IMR-90 (cell line): ENCODE results near the gene CDHR4. TPM values are rescaled to one million over a fixed set of nuclear protein-coding genes. Genes with fewer than 3 reads are reported as not detected.

Experiments
- ATAC-seq: fragments of 200-7000 bp; cut with Tn5 transposase; 2 replicates; pipeline ENCODE4 v1.9.1; 2020; ENCODE audit warnings: low read depth, mild to moderate bottlenecking, moderate library complexity
- BruUV-seq: library from RNA; stranded (reverse); fragments of 400-500 nt; replicated peaks from 2 replicates; lab custom pipeline; 2021; lab: Mats Ljungman, UMichigan
- CTCF ChIA-PET: fragments of 300-600 bp; formaldehyde crosslinking; extraction: SDS; loops from one replicate; lab custom pipeline; 2021; ENCODE audit warnings: antibody characterized with exemption; lab: Yijun Ruan, JAX
- POLR2A ChIA-PET: fragments of 300-600 bp; sonication (Branson Sonifier 250); formaldehyde crosslinking; loops from one replicate; lab custom pipeline; 2022; ENCODE audit warnings: antibody characterized with exemption; ENCODE audit not compliant: unreplicated experiment; lab: Charles Lee
- DNase-seq: peaks from one replicate; pipeline ENCODE4 v3.0.0; 2013
- H2AFZ ChIP-seq: replicated peaks from 2 replicates; pipeline ENCODE3; 2013; ENCODE audit warnings: low read length, mild to moderate bottlenecking; ENCODE audit not compliant: poor library complexity
- H2AK5ac ChIP-seq: 2 replicates; pipeline ENCODE4 v1.6.1; 2013; ENCODE audit warnings: low read depth, low read length, inconsistent platforms
- H2AK9ac ChIP-seq: replicated peaks from 2 replicates; pipeline ENCODE3; 2013; ENCODE audit warnings: mild to moderate bottlenecking, low read depth, low read length, moderate library complexity; ENCODE audit not compliant: poor library complexity
- H2BK120ac ChIP-seq: 2 replicates; pipeline ENCODE4 v1.6.1; 2013; ENCODE audit warnings: low read depth, low read length, inconsistent platforms
- H2BK15ac ChIP-seq: 3 replicates; pipeline ENCODE4 v1.6.1; 2013; ENCODE audit warnings: low read depth, low read length, inconsistent platforms
- H2BK20ac ChIP-seq: 2 replicates; pipeline ENCODE4 v1.6.1; 2013; ENCODE audit warnings: low read depth, mild to moderate bottlenecking, inconsistent platforms, low read length, moderate library complexity
- H2BK5ac ChIP-seq: 2 replicates; pipeline ENCODE4 v1.6.1; 2013; ENCODE audit warnings: mild to moderate bottlenecking, low read depth, low read length, inconsistent platforms; ENCODE audit not compliant: poor library complexity, severe bottlenecking
- H3K14ac ChIP-seq: replicated peaks from 2 replicates; pipeline ENCODE4 v1.6.1; 2013; ENCODE audit warnings: low read depth, low read length, inconsistent platforms
- H3K18ac ChIP-seq: 2 replicates; pipeline ENCODE4 v1.6.1; 2013; ENCODE audit warnings: low read depth, low read length, control low read depth
- H3K23ac ChIP-seq: 2 replicates; pipeline ENCODE4 v1.6.1; 2013; ENCODE audit warnings: low read depth, low read length, inconsistent platforms
- H3K27ac ChIP-seq: 2 replicates; pipeline ENCODE4 v1.5.1; 2013; ENCODE audit warnings: mild to moderate bottlenecking, control low read depth, low read length; ENCODE audit not compliant: insufficient read depth
- H3K27me3 ChIP-seq: 2 replicates; pipeline ENCODE4 v1.6.1; 2013; ENCODE audit warnings: low read length; ENCODE audit not compliant: control insufficient read depth, insufficient read depth
- H3K36me3 ChIP-seq: 2 replicates; pipeline ENCODE4 v1.6.1; 2013; ENCODE audit warnings: low read length, mixed read lengths; ENCODE audit not compliant: control insufficient read depth, insufficient read depth
- H3K4ac ChIP-seq: 2 replicates; pipeline ENCODE4 v1.6.1; 2013; ENCODE audit warnings: low read depth, low read length, inconsistent platforms
- H3K4me1 ChIP-seq: 2 replicates; pipeline ENCODE4 v1.6.1; 2013; ENCODE audit warnings: low read length, mixed read lengths; ENCODE audit not compliant: control insufficient read depth, insufficient read depth
- H3K4me2 ChIP-seq: 2 replicates; pipeline ENCODE4 v1.6.1; 2013; ENCODE audit warnings: low read depth, mild to moderate bottlenecking, control low read depth, low read length, moderate library complexity
- H3K4me3 ChIP-seq: 2 replicates; pipeline ENCODE4 v1.5.1; 2013; ENCODE audit warnings: low read depth, mild to moderate bottlenecking, control low read depth, low read length, moderate library complexity; ENCODE audit not compliant: insufficient read depth
- H3K56ac ChIP-seq: 2 replicates; pipeline ENCODE4 v1.6.1; 2013; ENCODE audit warnings: low read length, inconsistent platforms; ENCODE audit not compliant: insufficient read depth; ENCODE audit errors: extremely low read depth
- H3K79me1 ChIP-seq, 2 experiments: 2 replicates each; pipeline ENCODE4 v1.6.1; 2013; ENCODE audit warnings: low read length in 2 of 2, inconsistent platforms in 1 of 2, low read depth in 1 of 2
- H3K9ac ChIP-seq: 2 replicates; pipeline ENCODE4 v1.6.1; 2013; ENCODE audit warnings: low read depth, low read length, control low read depth
- H3K9me1 ChIP-seq: 2 replicates; pipeline ENCODE4 v1.6.1; 2013; ENCODE audit warnings: low read length, inconsistent platforms; ENCODE audit not compliant: insufficient read depth
- H3K9me3 ChIP-seq: 2 replicates; pipeline ENCODE4 v1.6.1; 2013; ENCODE audit warnings: low read length; ENCODE audit not compliant: control insufficient read depth, insufficient read depth
- H4K20me1 ChIP-seq: 2 replicates; pipeline ENCODE4 v1.6.1; 2013; ENCODE audit warnings: low read length, inconsistent platforms; ENCODE audit not compliant: insufficient read depth
- H4K5ac ChIP-seq: 2 replicates; pipeline ENCODE4 v1.6.1; 2013; ENCODE audit warnings: mild to moderate bottlenecking, low read depth, low read length, control low read depth
- H4K8ac ChIP-seq, 2 experiments: 2 replicates each; pipeline ENCODE4 v1.6.1; 2013; ENCODE audit warnings: low read depth in 2 of 2, low read length in 2 of 2, control low read depth in 1 of 2, inconsistent platforms in 1 of 2
- H4K91ac ChIP-seq: 2 replicates; pipeline ENCODE4 v1.6.1; 2013; ENCODE audit warnings: low read depth, low read length, inconsistent platforms; ENCODE audit not compliant: insufficient read depth
- CEBPB ChIP-seq: IDR thresholded peaks from 2 replicates; pipeline ENCODE4 v1.6.1; 2012; ENCODE audit warnings: low read depth, low read length, improper control_type of control experiment
- CHD1 ChIP-seq: IDR thresholded peaks from 2 replicates; pipeline ENCODE4 v1.6.1; 2012; ENCODE audit warnings: low read depth, low read length, improper control_type of control experiment
- NFE2L2 ChIP-seq: fragments of 150-350 bp; IDR thresholded peaks from 2 replicates; pipeline ENCODE4 v1.6.1; 2016; ENCODE audit warnings: low read depth, mild to moderate bottlenecking, low read length
- RAD21 ChIP-seq: IDR thresholded peaks from 2 replicates; pipeline ENCODE4 v1.6.1; 2012; ENCODE audit warnings: low read length, improper control_type of control experiment
- SMC3 ChIP-seq: fragments of 150-350 bp; IDR thresholded peaks from 2 replicates; pipeline ENCODE4 v1.6.1; 2016; ENCODE audit warnings: low read depth, mild to moderate bottlenecking, antibody characterized with exemption, low read length, moderate library complexity
- USF2 ChIP-seq: fragments of 150-350 bp; IDR thresholded peaks from 2 replicates; pipeline ENCODE4 v1.6.1; 2017; ENCODE audit warnings: mild to moderate bottlenecking, antibody characterized with exemption, low read length, low read depth
- WGBS, 2 experiments: methylation state at CpG; one replicate each; pipeline versions ENCODE4 v1.1.5 to v1.1.7; 2013; ENCODE audit warnings: missing lambda C conversion rate in 2 of 2; ENCODE audit not compliant: insufficient read length in 1 of 2; ENCODE audit errors: extremely low coverage in 2 of 2; 5-methylcytosine and 5-hydroxymethylcytosine counted together
- dilution Hi-C: fragments of 300-500 bp; cut with HindIII; formaldehyde crosslinking; loops from one replicate; pipeline ENCODE4 v1.14.3; 2018; ENCODE audit warnings: low sequenced_read_pairs; ENCODE audit not compliant: unreplicated experiment
- in situ Hi-C: fragments of 300-500 bp; cut with MboI; formaldehyde crosslinking; loops from 3 replicates; pipeline ENCODE4 v1.14.3; 2019; ENCODE audit warnings: low sequenced_read_pairs, inconsistent platforms, mixed read lengths
- intact Hi-C: fragments of 100-400 bp; cut with micrococcal nuclease; formaldehyde crosslinking; loops from 2 replicates; pipeline ENCODE4 v1.10.0; 2022
- polyA plus RNA-seq, 3 experiments: library from polyadenylated mRNA; depleted of rRNA; stranded (reverse); fragments of >200 nt; gene quantifications; 2 replicates each; pipeline ENCODE4 v1.2.3, GENCODE V29; 2012; ENCODE audit warnings: low replicate concordance in 1 of 3
- total RNA-seq: library from RNA; depleted of rRNA; stranded (reverse); fragments of >200 nt; gene quantifications from 2 replicates; pipeline ENCODE4 v1.2.3, GENCODE V29; 2012

The CDHR4 gene
- total and polyA plus RNA-seq, 2 of the 4 experiments (the other 2 are of a cell fraction) = not detected

GRCh38 chr3:49757197-49757596 is 42.5 kb downstream of the CDHR4 start:
- no peak overlapping the region for H2BK5ac ChIP-seq
- no peak overlapping the region for H3K4me2 ChIP-seq
- ChIA-PET POLR2A (no interaction called here), CTCF (interaction anchor here (1.2 kb wide), 1 partner anchor 9 kb away, joined by 4 read pairs; no protein-coding TSS in a partner anchor)
- no CpG with 5 or more reads among the region's 2 CpGs for WGBS, 2 experiments
- no peak overlapping the region for H2AK5ac ChIP-seq
- H2AFZ ChIP-seq = no peak overlapping the region
- no peaks in the 10 kb centered on the region for H3K9me3 ChIP-seq
- DNase-seq (no peak), ATAC-seq (no peak)
- no peak overlapping the region for H3K56ac ChIP-seq
- no TSS peak for BruUV-seq
- H4K20me1 ChIP-seq = peaks cover 57% of the 10 kb centered on the region
- no peak overlapping the region for H3K18ac ChIP-seq
- H3K36me3 ChIP-seq = peaks cover 4% of the 10 kb centered on the region
- in situ Hi-C loops = no loop called here
- H3K27me3 ChIP-seq = no peaks in the 10 kb centered on the region
- dilution Hi-C loops = no loop called here
- H3K23ac ChIP-seq = no peak overlapping the region
- peaks cover 12% of the 10 kb centered on the region; the same call in 1 of the 2 replicates for H3K9me1 ChIP-seq
- no peak overlapping the region for H3K27ac ChIP-seq
- H2BK20ac ChIP-seq = no peak overlapping the region
- peaks cover 40 to 68% of the 10 kb centered on the region in 2 experiments for H3K79me1 ChIP-seq
- H3K4ac ChIP-seq = no peak overlapping the region
- TF ChIP-seq RAD21 (no peak), NFE2L2 (no peak), CEBPB (no peak), CHD1 (no peak), SMC3 (no peak), USF2 (no peak)
- H4K8ac ChIP-seq = no peak overlapping the region
- no peak overlapping the region for H2AK9ac ChIP-seq
- H4K5ac ChIP-seq = no peak overlapping the region
- H4K91ac ChIP-seq = no peak overlapping the region
- H3K9ac ChIP-seq = no peak overlapping the region
- H2BK120ac ChIP-seq = no peak overlapping the region
- H2BK15ac ChIP-seq = no peak overlapping the region
- no peak overlapping the region for H3K4me3 ChIP-seq
- intact Hi-C loops = no loop called here
- H3K14ac ChIP-seq = no peak overlapping the region
- no peaks in the 10 kb centered on the region; the same call in 1 of the 2 replicates for H3K4me1 ChIP-seq
